Ishikawa (cell line): ENCODE results near the gene IL23R.

Experiments used
- CEBPB ChIP-seq: IDR thresholded peaks from 2 replicates; pipeline ENCODE4 v1.6.1; 2012
- CREB1 ChIP-seq: IDR thresholded peaks from 2 replicates; pipeline ENCODE4 v1.6.1; 2012; ENCODE audit warnings: low read depth
- EGR1 ChIP-seq: IDR thresholded peaks from 2 replicates; pipeline ENCODE4 v1.6.1; 2012
- EP300 ChIP-seq: IDR thresholded peaks from 2 replicates; pipeline ENCODE4 v1.6.1; 2012; ENCODE audit warnings: borderline replicate concordance
- FOXM1 ChIP-seq: IDR thresholded peaks from 2 replicates; pipeline ENCODE4 v1.6.1; 2012; ENCODE audit warnings: low read depth, borderline replicate concordance
- NFIC ChIP-seq: IDR thresholded peaks from 2 replicates; pipeline ENCODE4 v1.6.1; 2012
- RAD21 ChIP-seq: IDR thresholded peaks from 2 replicates; pipeline ENCODE4 v1.6.1; 2012; ENCODE audit warnings: low read depth
- TAF1 ChIP-seq: IDR thresholded peaks from 2 replicates; pipeline ENCODE4 v1.6.1; 2012; ENCODE audit warnings: low read depth, mild to moderate bottlenecking
- TCF12 ChIP-seq: IDR thresholded peaks from 2 replicates; pipeline ENCODE4 v1.6.1; 2012; ENCODE audit warnings: low read depth
- TEAD4 ChIP-seq: IDR thresholded peaks from 2 replicates; pipeline ENCODE4 v1.6.1; 2012
- YY1 ChIP-seq: IDR thresholded peaks from 2 replicates; pipeline ENCODE4 v1.6.1; 2012; ENCODE audit warnings: low read depth
- ZBTB7A ChIP-seq: IDR thresholded peaks from 2 replicates; pipeline ENCODE4 v1.6.1; 2012; ENCODE audit warnings: low read depth
- TF ChIP-seq, protein P1 (sequence below): IDR thresholded peaks from 2 replicates; pipeline ENCODE4 v1.6.1; 2012
- TF ChIP-seq, protein P2 (sequence below): IDR thresholded peaks from 2 replicates; pipeline ENCODE4 v1.6.1; 2012
- TF ChIP-seq, protein P3 (sequence below): IDR thresholded peaks from 2 replicates; pipeline ENCODE4 v1.6.1; 2012; ENCODE audit warnings: low read depth, mild to moderate bottlenecking

IL23R gene, protein sequence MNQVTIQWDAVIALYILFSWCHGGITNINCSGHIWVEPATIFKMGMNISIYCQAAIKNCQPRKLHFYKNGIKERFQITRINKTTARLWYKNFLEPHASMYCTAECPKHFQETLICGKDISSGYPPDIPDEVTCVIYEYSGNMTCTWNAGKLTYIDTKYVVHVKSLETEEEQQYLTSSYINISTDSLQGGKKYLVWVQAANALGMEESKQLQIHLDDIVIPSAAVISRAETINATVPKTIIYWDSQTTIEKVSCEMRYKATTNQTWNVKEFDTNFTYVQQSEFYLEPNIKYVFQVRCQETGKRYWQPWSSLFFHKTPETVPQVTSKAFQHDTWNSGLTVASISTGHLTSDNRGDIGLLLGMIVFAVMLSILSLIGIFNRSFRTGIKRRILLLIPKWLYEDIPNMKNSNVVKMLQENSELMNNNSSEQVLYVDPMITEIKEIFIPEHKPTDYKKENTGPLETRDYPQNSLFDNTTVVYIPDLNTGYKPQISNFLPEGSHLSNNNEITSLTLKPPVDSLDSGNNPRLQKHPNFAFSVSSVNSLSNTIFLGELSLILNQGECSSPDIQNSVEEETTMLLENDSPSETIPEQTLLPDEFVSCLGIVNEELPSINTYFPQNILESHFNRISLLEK

DNA sequence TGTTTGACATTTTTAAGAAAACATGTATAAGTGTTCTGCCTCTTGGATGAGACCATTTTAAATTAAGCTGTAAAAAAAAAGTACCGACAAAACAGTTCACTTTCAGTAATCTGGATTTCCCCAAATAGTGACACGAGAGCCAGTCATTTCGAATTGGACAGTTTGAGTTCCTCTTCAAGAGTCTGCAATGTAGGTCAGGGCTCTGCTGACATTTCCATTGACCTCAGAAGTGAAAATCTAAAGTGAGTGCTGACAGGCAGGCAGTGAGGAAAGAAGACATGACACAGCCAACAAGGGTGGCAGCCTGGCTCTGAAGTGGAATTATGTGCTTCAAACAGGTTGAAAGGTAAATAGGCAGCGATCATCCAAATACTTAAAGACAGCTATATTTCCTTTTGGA lies at the start of gene IL23R:
IL23R (plus strand) TSS at position 259 of the 400 bp plus-strand sequence. CDS start 1,667 bp downstream, outside the sequence.
- TF ChIP-seq TAF1 (no peak), YY1 (no peak), NFIC (no peak), TCF12 (no peak), EP300 (no peak), RAD21 (no peak), FOXM1 (no peak)
- TF ChIP-seq, protein P1, sequence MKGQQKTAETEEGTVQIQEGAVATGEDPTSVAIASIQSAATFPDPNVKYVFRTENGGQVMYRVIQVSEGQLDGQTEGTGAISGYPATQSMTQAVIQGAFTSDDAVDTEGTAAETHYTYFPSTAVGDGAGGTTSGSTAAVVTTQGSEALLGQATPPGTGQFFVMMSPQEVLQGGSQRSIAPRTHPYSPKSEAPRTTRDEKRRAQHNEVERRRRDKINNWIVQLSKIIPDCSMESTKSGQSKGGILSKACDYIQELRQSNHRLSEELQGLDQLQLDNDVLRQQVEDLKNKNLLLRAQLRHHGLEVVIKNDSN = no peak

DNA sequence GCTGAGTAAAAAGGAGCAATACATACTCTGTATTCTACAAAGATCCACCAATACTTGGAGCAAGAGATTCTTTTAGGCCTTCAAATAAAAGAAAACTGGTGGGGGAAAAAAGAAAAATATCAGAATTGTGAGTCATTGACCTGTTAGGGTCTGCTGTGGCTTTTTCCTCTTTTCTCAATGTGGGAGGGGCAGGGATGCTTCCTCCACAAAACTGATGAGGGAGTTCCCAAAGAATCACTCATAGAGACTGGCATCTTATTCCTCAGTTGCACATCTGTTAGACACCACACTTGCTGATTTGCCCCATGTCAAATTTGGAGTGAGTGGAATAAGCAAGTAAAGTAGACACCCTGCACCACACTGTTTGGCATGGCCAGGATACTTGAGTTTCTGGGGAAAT lies 48.1 kb upstream of the IL23R start:
- TF ChIP-seq, protein P2, sequence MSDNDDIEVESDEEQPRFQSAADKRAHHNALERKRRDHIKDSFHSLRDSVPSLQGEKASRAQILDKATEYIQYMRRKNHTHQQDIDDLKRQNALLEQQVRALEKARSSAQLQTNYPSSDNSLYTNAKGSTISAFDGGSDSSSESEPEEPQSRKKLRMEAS = no peak
- TF ChIP-seq TCF12 (no peak), CEBPB (no peak), TAF1 (no peak), YY1 (no peak), CREB1 (no peak), NFIC (no peak), EP300 (no peak)
- TF ChIP-seq, protein P3, sequence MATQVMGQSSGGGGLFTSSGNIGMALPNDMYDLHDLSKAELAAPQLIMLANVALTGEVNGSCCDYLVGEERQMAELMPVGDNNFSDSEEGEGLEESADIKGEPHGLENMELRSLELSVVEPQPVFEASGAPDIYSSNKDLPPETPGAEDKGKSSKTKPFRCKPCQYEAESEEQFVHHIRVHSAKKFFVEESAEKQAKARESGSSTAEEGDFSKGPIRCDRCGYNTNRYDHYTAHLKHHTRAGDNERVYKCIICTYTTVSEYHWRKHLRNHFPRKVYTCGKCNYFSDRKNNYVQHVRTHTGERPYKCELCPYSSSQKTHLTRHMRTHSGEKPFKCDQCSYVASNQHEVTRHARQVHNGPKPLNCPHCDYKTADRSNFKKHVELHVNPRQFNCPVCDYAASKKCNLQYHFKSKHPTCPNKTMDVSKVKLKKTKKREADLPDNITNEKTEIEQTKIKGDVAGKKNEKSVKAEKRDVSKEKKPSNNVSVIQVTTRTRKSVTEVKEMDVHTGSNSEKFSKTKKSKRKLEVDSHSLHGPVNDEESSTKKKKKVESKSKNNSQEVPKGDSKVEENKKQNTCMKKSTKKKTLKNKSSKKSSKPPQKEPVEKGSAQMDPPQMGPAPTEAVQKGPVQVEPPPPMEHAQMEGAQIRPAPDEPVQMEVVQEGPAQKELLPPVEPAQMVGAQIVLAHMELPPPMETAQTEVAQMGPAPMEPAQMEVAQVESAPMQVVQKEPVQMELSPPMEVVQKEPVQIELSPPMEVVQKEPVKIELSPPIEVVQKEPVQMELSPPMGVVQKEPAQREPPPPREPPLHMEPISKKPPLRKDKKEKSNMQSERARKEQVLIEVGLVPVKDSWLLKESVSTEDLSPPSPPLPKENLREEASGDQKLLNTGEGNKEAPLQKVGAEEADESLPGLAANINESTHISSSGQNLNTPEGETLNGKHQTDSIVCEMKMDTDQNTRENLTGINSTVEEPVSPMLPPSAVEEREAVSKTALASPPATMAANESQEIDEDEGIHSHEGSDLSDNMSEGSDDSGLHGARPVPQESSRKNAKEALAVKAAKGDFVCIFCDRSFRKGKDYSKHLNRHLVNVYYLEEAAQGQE = no peak

DNA sequence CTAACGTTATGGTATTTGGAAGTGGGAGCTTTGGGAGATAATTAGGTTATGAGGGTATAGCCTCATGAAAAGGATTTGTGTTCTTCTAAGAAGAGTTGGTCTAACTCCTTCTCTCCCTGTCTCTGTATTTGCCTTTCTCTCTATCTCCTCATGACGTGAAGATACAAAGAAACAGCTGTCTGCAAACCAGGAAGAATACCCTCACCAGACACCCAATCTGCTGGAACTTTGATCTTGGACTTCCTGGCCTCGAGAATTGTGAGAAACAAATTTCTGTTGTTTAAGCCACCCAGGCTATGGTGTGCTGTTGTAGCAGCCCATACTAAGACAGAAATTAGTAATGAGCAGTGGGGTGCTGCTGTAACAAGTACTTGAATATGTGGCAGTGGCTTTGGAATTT lies 47.6 kb upstream of the IL23R start:
- TF ChIP-seq NFIC = no peak
- TF ChIP-seq TEAD4 = no peak
- TF ChIP-seq, protein P2 = no peak
- TF ChIP-seq RAD21 = no peak
- TF ChIP-seq FOXM1 = no peak
- TF ChIP-seq TCF12 = no peak
- no peak for TF ChIP-seq CEBPB
- no peak for TF ChIP-seq EP300
- TF ChIP-seq, protein P3 = no peak
- TF ChIP-seq, protein P1 = no peak
- TF ChIP-seq ZBTB7A = no peak
- TF ChIP-seq EGR1 = no peak
- no peak for TF ChIP-seq YY1
- no peak for TF ChIP-seq CREB1
- TF ChIP-seq TAF1 = no peak

DNA sequence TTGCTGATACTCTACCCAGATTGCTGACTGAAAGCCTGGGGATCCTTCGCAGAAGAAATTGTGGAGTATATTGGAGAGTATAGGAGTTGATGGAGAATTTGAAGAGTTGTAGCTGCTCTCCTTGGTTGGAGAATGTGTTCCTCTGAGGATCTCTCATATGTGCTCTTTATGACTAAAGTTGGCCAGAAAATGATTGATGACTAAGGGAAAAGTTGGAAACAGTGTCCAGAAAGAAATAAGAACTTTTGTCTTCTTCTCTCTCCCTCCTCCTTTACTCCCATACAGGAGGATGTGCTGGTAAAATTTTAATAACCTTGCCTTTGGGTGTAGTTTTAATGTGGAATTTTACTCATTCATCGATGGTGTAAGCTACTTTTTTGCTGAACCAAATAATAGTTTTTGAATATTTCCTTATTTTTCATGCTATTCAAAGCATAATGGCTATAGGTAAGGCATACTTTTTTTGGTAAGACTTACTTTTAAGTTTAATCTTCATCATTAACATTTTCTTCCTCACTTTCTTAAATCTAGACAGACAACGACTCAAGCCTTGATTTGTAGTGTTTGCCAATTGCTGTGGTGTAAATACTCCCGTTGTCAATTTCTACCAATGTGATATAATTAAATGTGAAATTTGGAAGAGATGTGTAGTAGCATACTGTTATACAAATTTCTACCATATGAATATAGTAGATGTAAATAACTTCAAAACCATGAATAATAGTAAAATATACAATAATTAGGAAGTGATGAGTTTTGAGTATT lies 45.2 kb upstream of the IL23R start:
- TF ChIP-seq, protein P3 = no peak
- TF ChIP-seq CREB1 (no peak), CEBPB (no peak), EP300 (no peak), YY1 (no peak), ZBTB7A (no peak), TEAD4 (no peak), FOXM1 (no peak), TCF12 (no peak), NFIC (no peak), TAF1 (no peak), EGR1 (no peak), RAD21 (no peak)
- TF ChIP-seq, protein P1 = no peak
- TF ChIP-seq, protein P2 = no peak
